Measurements from ENCODE around the gene SVOPL. TPM values are rescaled to one million over a fixed set of nuclear protein-coding genes. Genes with fewer than 3 reads are reported as not detected.

The SVOPL gene
- total and polyA plus RNA-seq, 2 donors (not counting 1 experiment from before 2014, with no cell fraction given), result not detected

DNA sequence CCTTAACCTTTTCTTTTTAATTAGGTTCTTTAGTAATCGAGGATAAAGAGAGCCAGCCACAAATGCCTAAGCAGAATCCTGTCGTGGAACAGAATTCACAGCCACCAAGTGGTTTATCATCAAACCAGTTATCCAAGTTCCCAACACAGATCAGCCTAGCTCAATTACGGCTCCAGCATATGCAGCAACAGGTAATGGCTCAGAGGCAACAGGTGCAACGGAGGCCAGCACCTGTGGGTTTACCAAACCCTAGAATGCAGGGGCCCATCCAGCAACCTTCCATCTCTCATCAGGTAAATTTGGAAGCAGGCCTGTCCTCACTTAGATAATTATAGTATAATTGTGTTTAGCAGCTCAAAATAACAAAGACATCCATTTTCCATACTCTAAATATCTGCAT lies 146.5 kb downstream of the SVOPL start:
- no peaks in the 10 kb centered on the region for H3K4me1 Mint-ChIP-seq
- intact Hi-C loops (cut with micrococcal nuclease), result no loop called here

DNA sequence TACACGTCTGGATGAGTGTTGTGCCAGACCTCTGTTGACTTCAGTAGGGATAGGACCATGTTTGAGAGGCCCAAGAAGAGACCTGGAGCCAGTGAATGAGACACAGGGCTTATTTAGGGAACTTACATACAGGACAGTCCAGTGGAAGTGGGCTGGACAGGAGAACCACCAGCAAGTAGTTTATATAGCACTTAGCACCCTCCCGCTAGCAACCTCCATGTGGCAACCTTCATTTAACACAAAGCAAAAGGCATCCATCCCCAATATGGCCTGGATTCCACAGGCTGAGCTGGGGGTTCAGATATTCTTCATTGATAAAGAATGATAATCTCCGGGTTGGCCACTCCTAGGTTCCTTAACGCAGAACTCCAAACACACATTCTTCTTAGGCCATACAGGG lies 147.4 kb downstream of the SVOPL start:
- H4K20me1 ChIP-seq (ENCODE audit: control insufficient read depth, insufficient read depth, low read length, poor library complexity, severe bottlenecking), result no peaks in the 10 kb centered on the region
- H3K9ac ChIP-seq (ENCODE audit: low read length), result no peak overlapping the region
- H3K4me2 ChIP-seq (replicated peaks; ENCODE audit: low read depth, low read length, poor library complexity, severe bottlenecking), result no peak overlapping the region
- no peak overlapping the region for H3K4me3 Mint-ChIP-seq
- POLR2A ChIA-PET, result no interaction called here
- CTCF ChIA-PET, result no interaction called here
- H3K36me3 ChIP-seq (replicated peaks in 1 of 2; ENCODE audit: control extremely low read depth in 1 of 2, control insufficient read depth in 1 of 2, extremely low read depth in 1 of 2, insufficient read depth in 2 of 2, low read length in 1 of 2), result peaks cover 22 to 75% of the 10 kb centered on the region in 2 experiments
- H3K9me3 ChIP-seq (ENCODE audit: control extremely low read depth in 1 of 3, control insufficient read depth in 2 of 3, insufficient read depth in 1 of 3, low read length in 2 of 3), result peaks cover 10 to 41% (median 26%) of the 10 kb centered on the region in 3 donors
- no peak overlapping the region for H3K4me3 ChIP-seq (ENCODE audit: control extremely low read depth in 1 of 5, extremely low read depth in 1 of 5, insufficient read depth in 1 of 5, low read depth in 2 of 5, low read length in 4 of 5)
- H3K27ac ChIP-seq (ENCODE audit: low read length in 2 of 2), result no peak overlapping the region
- H2AFZ ChIP-seq (ENCODE audit: insufficient read depth, low read depth, low read length, poor library complexity, severe bottlenecking), result no peak overlapping the region
- no peaks in the 10 kb centered on the region for H3K79me2 ChIP-seq (ENCODE audit: control insufficient read depth, insufficient read depth, low read length)
- TF ChIP-seq, protein P1, sequence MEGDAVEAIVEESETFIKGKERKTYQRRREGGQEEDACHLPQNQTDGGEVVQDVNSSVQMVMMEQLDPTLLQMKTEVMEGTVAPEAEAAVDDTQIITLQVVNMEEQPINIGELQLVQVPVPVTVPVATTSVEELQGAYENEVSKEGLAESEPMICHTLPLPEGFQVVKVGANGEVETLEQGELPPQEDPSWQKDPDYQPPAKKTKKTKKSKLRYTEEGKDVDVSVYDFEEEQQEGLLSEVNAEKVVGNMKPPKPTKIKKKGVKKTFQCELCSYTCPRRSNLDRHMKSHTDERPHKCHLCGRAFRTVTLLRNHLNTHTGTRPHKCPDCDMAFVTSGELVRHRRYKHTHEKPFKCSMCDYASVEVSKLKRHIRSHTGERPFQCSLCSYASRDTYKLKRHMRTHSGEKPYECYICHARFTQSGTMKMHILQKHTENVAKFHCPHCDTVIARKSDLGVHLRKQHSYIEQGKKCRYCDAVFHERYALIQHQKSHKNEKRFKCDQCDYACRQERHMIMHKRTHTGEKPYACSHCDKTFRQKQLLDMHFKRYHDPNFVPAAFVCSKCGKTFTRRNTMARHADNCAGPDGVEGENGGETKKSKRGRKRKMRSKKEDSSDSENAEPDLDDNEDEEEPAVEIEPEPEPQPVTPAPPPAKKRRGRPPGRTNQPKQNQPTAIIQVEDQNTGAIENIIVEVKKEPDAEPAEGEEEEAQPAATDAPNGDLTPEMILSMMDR (IDR thresholded peaks at IDR 0.05), result no peak
- TF ChIP-seq EZH2 (IDR thresholded peaks at IDR 0.05; ENCODE audit: borderline replicate concordance, insufficient read depth, low read depth, low read length, poor library complexity, severe bottlenecking), result no peak
- peaks cover 20% of the 10 kb centered on the region for H3K9me3 Mint-ChIP-seq (ENCODE audit: insufficient read depth)
- H3K4me1 ChIP-seq (ENCODE audit: control insufficient read depth in 2 of 2, insufficient read depth in 2 of 2, low read length in 2 of 2), result no peaks in the 10 kb centered on the region
- H3K27me3 ChIP-seq (replicated peaks in 1 of 4; ENCODE audit: control extremely low read depth in 1 of 4, control insufficient read depth in 3 of 4, insufficient read depth in 4 of 4, low read length in 3 of 4), result no peaks in the 10 kb centered on the region
- H3K27ac Mint-ChIP-seq, result no peak overlapping the region
- intact Hi-C loops (cut with micrococcal nuclease), result no loop called here
- ATAC-seq (ENCODE audit: low read depth) (no peak), DNase-seq (no peak)
- H3K4me1 Mint-ChIP-seq, result no peaks in the 10 kb centered on the region
- WGBS (ENCODE audit: insufficient coverage), result 100% methylated on average over 1 of the region's 4 CpGs
- no peaks in the 10 kb centered on the region for H3K27me3 Mint-ChIP-seq

More for the DNA sequence above, 146.5 kb downstream of the SVOPL start:
- Mint-ChIP-seq H3K4me3 (no peak overlapping the region), H3K27me3 (no peaks in the 10 kb centered on the region), H3K9me3 (ENCODE audit: insufficient read depth) (peaks cover 21% of the 10 kb centered on the region), H3K27ac (no peak overlapping the region)
- CTCF ChIA-PET, result no interaction called here
- no peak for DNase-seq
- peaks cover 22 to 84% of the 10 kb centered on the region in 2 experiments for H3K36me3 ChIP-seq (replicated peaks in 1 of 2; ENCODE audit: control extremely low read depth in 1 of 2, control insufficient read depth in 1 of 2, extremely low read depth in 1 of 2, insufficient read depth in 2 of 2, low read length in 1 of 2)
- no peaks in the 10 kb centered on the region for H3K4me1 ChIP-seq (ENCODE audit: control insufficient read depth in 2 of 2, insufficient read depth in 2 of 2, low read length in 2 of 2)
- H4K20me1 ChIP-seq (ENCODE audit: control insufficient read depth, insufficient read depth, low read length, poor library complexity, severe bottlenecking), result no peaks in the 10 kb centered on the region
- WGBS (ENCODE audit: insufficient coverage), result 89% methylated on average over 2 of the region's 4 CpGs
- TF ChIP-seq EZH2 (IDR thresholded peaks at IDR 0.05; ENCODE audit: borderline replicate concordance, insufficient read depth, low read depth, low read length, poor library complexity, severe bottlenecking), result no peak
- TF ChIP-seq, protein P1 (IDR thresholded peaks at IDR 0.05), result no peak
- H2AFZ ChIP-seq (ENCODE audit: insufficient read depth, low read depth, low read length, poor library complexity, severe bottlenecking), result no peak overlapping the region
- ATAC-seq (ENCODE audit: low read depth), result no peak
- H3K9ac ChIP-seq (ENCODE audit: low read length), result no peak overlapping the region
- H3K9me3 ChIP-seq (ENCODE audit: control extremely low read depth in 1 of 3, control insufficient read depth in 2 of 3, insufficient read depth in 1 of 3, low read length in 2 of 3), result peaks cover 10 to 47% (median 30%) of the 10 kb centered on the region in 3 donors
- H3K27me3 ChIP-seq (replicated peaks in 1 of 4; ENCODE audit: control extremely low read depth in 1 of 4, control insufficient read depth in 3 of 4, insufficient read depth in 4 of 4, low read length in 3 of 4), result no peaks in the 10 kb centered on the region
- no peaks in the 10 kb centered on the region for H3K79me2 ChIP-seq (ENCODE audit: control insufficient read depth, insufficient read depth, low read length)
- H3K27ac ChIP-seq (ENCODE audit: low read length in 2 of 2), result no peak overlapping the region
- H3K4me3 ChIP-seq (ENCODE audit: control extremely low read depth in 1 of 5, extremely low read depth in 1 of 5, insufficient read depth in 1 of 5, low read depth in 2 of 5, low read length in 4 of 5), result no peak overlapping the region
- POLR2A ChIA-PET, result no interaction called here
- no peak overlapping the region for H3K4me2 ChIP-seq (replicated peaks; ENCODE audit: low read depth, low read length, poor library complexity, severe bottlenecking)
